Measurements from ENCODE around the gene CIBAR2.

The CIBAR2 gene

DNA sequence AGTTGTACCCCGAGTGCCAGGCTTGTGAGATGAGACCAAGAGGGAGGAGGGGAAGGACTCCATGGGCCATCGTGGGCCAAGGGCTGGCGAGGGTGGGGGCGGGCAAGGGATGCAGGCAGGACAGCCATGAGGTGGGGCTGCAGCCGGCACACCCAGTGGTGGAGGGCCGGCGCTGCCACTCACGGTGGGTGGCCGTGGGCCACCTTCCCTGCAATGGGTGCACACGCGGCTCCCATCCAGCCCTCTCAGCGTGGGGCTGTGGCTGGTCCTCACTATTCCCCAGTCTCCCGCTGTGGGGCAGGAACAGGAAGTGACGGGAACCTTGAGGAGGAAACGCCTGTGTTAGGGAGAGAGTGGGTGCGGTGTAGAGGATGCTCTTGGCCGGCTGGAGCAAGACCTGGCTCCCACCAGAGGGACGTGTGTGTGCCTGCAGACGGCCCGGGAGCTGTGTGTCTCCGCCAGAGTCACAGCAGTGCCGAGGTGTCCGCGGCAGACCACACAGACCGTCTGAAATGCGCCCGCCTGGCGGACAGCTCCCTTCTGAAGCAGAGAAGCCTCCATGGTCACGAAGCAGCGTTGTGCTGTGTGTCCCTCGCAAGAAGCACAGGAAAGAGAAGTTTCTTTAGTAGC, 23.6 kb downstream of the CIBAR2 start:
- Histone ChIP-seq H3K27ac (no peak overlapping the region), H3K27me3 (ENCODE audit: control insufficient read depth, insufficient read depth, low read length) (no peaks in the 10 kb centered on the region), H3K4me2 (ENCODE audit: low read length) (no peak overlapping the region), H3K79me2 (no peaks in the 10 kb centered on the region), H2AFZ (no peak overlapping the region), H3K4me3 (ENCODE audit: low read depth, low read length) (no peak overlapping the region), H3K4me1 (peaks cover 4% of the 10 kb centered on the region), H3K9me3 (ENCODE audit: control insufficient read depth, low read length) (no peaks in the 10 kb centered on the region), H3K36me3 (ENCODE audit: control insufficient read depth, insufficient read depth, low read length) (no peaks in the 10 kb centered on the region), H3K9ac (no peak overlapping the region)
- TF ChIP-seq, protein P1, sequence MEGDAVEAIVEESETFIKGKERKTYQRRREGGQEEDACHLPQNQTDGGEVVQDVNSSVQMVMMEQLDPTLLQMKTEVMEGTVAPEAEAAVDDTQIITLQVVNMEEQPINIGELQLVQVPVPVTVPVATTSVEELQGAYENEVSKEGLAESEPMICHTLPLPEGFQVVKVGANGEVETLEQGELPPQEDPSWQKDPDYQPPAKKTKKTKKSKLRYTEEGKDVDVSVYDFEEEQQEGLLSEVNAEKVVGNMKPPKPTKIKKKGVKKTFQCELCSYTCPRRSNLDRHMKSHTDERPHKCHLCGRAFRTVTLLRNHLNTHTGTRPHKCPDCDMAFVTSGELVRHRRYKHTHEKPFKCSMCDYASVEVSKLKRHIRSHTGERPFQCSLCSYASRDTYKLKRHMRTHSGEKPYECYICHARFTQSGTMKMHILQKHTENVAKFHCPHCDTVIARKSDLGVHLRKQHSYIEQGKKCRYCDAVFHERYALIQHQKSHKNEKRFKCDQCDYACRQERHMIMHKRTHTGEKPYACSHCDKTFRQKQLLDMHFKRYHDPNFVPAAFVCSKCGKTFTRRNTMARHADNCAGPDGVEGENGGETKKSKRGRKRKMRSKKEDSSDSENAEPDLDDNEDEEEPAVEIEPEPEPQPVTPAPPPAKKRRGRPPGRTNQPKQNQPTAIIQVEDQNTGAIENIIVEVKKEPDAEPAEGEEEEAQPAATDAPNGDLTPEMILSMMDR (IDR thresholded peaks at IDR 0.05), result no peak

GRCh38 chr16:85087899-85088569, 24.2 kb downstream of the CIBAR2 start:
- H3K36me3 ChIP-seq (ENCODE audit: control insufficient read depth, insufficient read depth, low read length), result no peaks in the 10 kb centered on the region
- TF ChIP-seq, protein P1 (IDR thresholded peaks at IDR 0.05), result no peak
- no peak overlapping the region for H3K9ac ChIP-seq
- no peaks in the 10 kb centered on the region for H3K27me3 ChIP-seq (ENCODE audit: control insufficient read depth, insufficient read depth, low read length)
- H3K4me1 ChIP-seq, result peaks cover 4% of the 10 kb centered on the region
- H3K27ac ChIP-seq, result no peak overlapping the region
- no peaks in the 10 kb centered on the region for H3K79me2 ChIP-seq
- H2AFZ ChIP-seq, result no peak overlapping the region
- H3K4me3 ChIP-seq (ENCODE audit: low read depth, low read length), result no peak overlapping the region
- H3K4me2 ChIP-seq (ENCODE audit: low read length), result no peak overlapping the region
- no peaks in the 10 kb centered on the region for H3K9me3 ChIP-seq (ENCODE audit: control insufficient read depth, low read length)

- H3K27me3 ChIP-seq (ENCODE audit: control insufficient read depth, insufficient read depth, low read length), result no peaks in the 10 kb centered on the region
- no peaks in the 10 kb centered on the region for H3K36me3 ChIP-seq (ENCODE audit: control insufficient read depth, insufficient read depth, low read length)
- H3K4me2 ChIP-seq (ENCODE audit: low read length), result no peak overlapping the region
- H3K4me1 ChIP-seq, result peaks cover 4% of the 10 kb centered on the region
- no peak overlapping the region for H3K4me3 ChIP-seq (ENCODE audit: low read depth, low read length)
- H2AFZ ChIP-seq, result no peak overlapping the region
- H3K9ac ChIP-seq, result no peak overlapping the region
- H3K9me3 ChIP-seq (ENCODE audit: control insufficient read depth, low read length), result no peaks in the 10 kb centered on the region
- H3K27ac ChIP-seq, result no peak overlapping the region
- TF ChIP-seq, protein P1 (IDR thresholded peaks at IDR 0.05), result peak; percentile 72
- no peaks in the 10 kb centered on the region for H3K79me2 ChIP-seq
Measured at GRCh38 chr16:85086347-85087291, 25.7 kb downstream of the CIBAR2 start.

DNA sequence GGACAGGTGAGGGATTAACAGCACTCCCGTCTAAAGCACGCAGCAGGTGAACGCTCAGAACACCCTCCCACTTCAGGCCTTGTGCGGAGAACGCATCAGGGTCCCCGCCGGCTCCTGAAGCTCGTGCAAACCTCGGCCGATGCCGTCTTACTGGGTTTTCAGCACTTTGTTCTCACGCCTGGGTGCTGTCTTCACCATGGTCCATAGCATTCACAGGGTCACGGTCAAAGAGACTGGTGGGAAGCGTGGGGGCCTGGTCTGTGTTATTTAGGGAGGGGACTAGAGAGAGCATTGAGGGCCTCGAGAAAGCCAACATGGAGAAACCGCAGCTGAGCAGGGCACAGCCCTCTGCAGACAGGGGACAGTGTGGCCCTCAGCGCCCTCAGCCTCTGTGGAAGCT, 26.6 kb downstream of the CIBAR2 start:
- TF ChIP-seq, protein P1 (IDR thresholded peaks at IDR 0.05), result no peak
- Histone ChIP-seq H3K4me3 (ENCODE audit: low read depth, low read length) (no peak overlapping the region), H3K27ac (no peak overlapping the region), H3K4me1 (peaks cover 4% of the 10 kb centered on the region), H3K27me3 (ENCODE audit: control insufficient read depth, insufficient read depth, low read length) (no peaks in the 10 kb centered on the region), H3K79me2 (no peaks in the 10 kb centered on the region), H3K4me2 (ENCODE audit: low read length) (no peak overlapping the region), H3K36me3 (ENCODE audit: control insufficient read depth, insufficient read depth, low read length) (no peaks in the 10 kb centered on the region), H3K9ac (no peak overlapping the region), H2AFZ (no peak overlapping the region), H3K9me3 (ENCODE audit: control insufficient read depth, low read length) (no peaks in the 10 kb centered on the region)
